ENCODE data around the gene RAB11A. TPM values are rescaled to one million over a fixed set of nuclear protein-coding genes. Genes with fewer than 3 reads are reported as not detected.
A peak's percentile ranks its signal among the peaks of the same experiment; 100 is the strongest.

Gene RAB11A
- total and polyA plus RNA-seq, 9 of the 15 experiments (the other 6 are each of a cell fraction or from before 2014, with no cell fraction given): 129 to 369 (median 245) TPM

- no peak for TF ChIP-seq FIP1L1 (IDR thresholded peaks at IDR 0.05; ENCODE audit: low read depth, low read length, poor library complexity, severe bottlenecking)
- TF ChIP-seq TEAD1 (CRISPR knock-in tag; IDR thresholded peaks at IDR 0.05): no peak
- TF ChIP-seq JUND (IDR thresholded peaks at IDR 0.05; ENCODE audit: borderline replicate concordance, low read depth, low read length): peak; percentile 87
- no peak; the same call in 2 of the 3 replicates for TF ChIP-seq JUND (tag; IDR thresholded peaks at IDR 0.05; ENCODE audit: borderline replicate concordance, low read depth, low read length)
- TF ChIP-seq CLOCK (CRISPR knock-in tag; IDR thresholded peaks at IDR 0.05; ENCODE audit: borderline replicate concordance): no peak
- TF ChIP-seq THRB (CRISPR knock-in tag; conservative IDR thresholded peaks at IDR 0.05): no peak
- no peak for TF ChIP-seq ZNF511 (CRISPR knock-in tag; IDR thresholded peaks at IDR 0.05)
- no peak for TF ChIP-seq BDP1 (IDR thresholded peaks at IDR 0.05; ENCODE audit: insufficient read depth, insufficient read length)
- TF ChIP-seq CREB5 (CRISPR knock-in tag; IDR thresholded peaks at IDR 0.05): no peak
- no peak for TF ChIP-seq ZNF707 (CRISPR knock-in tag; conservative IDR thresholded peaks at IDR 0.05)
- no peak for TF ChIP-seq ZNF696 (CRISPR knock-in tag; conservative IDR thresholded peaks at IDR 0.05)
- TF ChIP-seq BRCA1 (IDR thresholded peaks at IDR 0.05): no peak
- no peak for TF ChIP-seq BRCA1 (CRISPR knock-in tag; IDR thresholded peaks at IDR 0.05)
- TF ChIP-seq HMG20A (CRISPR knock-in tag; conservative IDR thresholded peaks at IDR 0.05): no peak
- no peak for TF ChIP-seq POLR2G (IDR thresholded peaks at IDR 0.05; ENCODE audit: low read depth, low read length)
- no peak for TF ChIP-seq USF1 (CRISPR knock-in tag; IDR thresholded peaks at IDR 0.05)
- no peak for TF ChIP-seq GMEB1 (CRISPR knock-in tag; IDR thresholded peaks at IDR 0.05)
- TF ChIP-seq ZBTB5 (IDR thresholded peaks at IDR 0.05): no peak
Measured at GRCh38 chr15:65819563-65819960, 49.7 kb upstream of the RAB11A start (continued).

All from K562 (cell line).